HepG2 (cell line): Measurements from ENCODE around the gene COL5A2.

Source experiments
- RFX5 ChIP-seq: IDR thresholded peaks from 2 replicates; pipeline ENCODE4 v1.6.1; 2011; ENCODE audit warnings: low read depth, low read length, improper control_type of control experiment
- SNAPC2 ChIP-seq: sonication (generic); formaldehyde crosslinking; IDR thresholded peaks from 2 replicates; pipeline ENCODE4 v1.8.1; 2022; ENCODE audit warnings: mild to moderate bottlenecking, missing genetic modification reagents
- SYNCRIP ChIP-seq: fragments of 200-400 bp; formaldehyde crosslinking; IDR thresholded peaks from 2 replicates; pipeline ENCODE4 v1.6.1; 2018; ENCODE audit warnings: mild to moderate bottlenecking, low read depth, low read length; ENCODE audit not compliant: insufficient read depth
- ZNF121 ChIP-seq: sonication (generic); formaldehyde crosslinking; IDR thresholded peaks from 2 replicates; pipeline ENCODE4 v1.5.0; 2020; ENCODE audit warnings: mild to moderate bottlenecking, missing genetic modification reagents
- ZNF550 ChIP-seq: sonication (generic); formaldehyde crosslinking; IDR thresholded peaks from 2 replicates; pipeline ENCODE4 v1.4.0; 2020; ENCODE audit warnings: mild to moderate bottlenecking, missing genetic modification reagents, borderline replicate concordance
- TF ChIP-seq, protein P1 (sequence below): sonication (generic); formaldehyde crosslinking; IDR thresholded peaks from 2 replicates; pipeline ENCODE4 v1.4.0; 2020; ENCODE audit warnings: mild to moderate bottlenecking, missing genetic modification reagents
- TF ChIP-seq, protein P2 (sequence below): sonication (generic); formaldehyde crosslinking; IDR thresholded peaks from 2 replicates; pipeline ENCODE4 v1.5.0; 2020; ENCODE audit warnings: mild to moderate bottlenecking, missing genetic modification reagents, moderate library complexity
- TF ChIP-seq, protein P3 (sequence below): conservative IDR thresholded peaks from 2 replicates; pipeline ENCODE4 v1.6.1; 2018; ENCODE audit warnings: missing genetic modification reagents
- TF ChIP-seq, protein P4 (sequence below): sonication (generic); formaldehyde crosslinking; IDR thresholded peaks from 2 replicates; pipeline ENCODE4 v1.4.0; 2020; ENCODE audit warnings: missing genetic modification reagents
- TF ChIP-seq, protein P5 (sequence below), 2 experiments: sonication (generic) in 1 of 2; formaldehyde crosslinking in 1 of 2; IDR thresholded peaks; 2 replicates each; pipeline versions ENCODE4 v1.4.0 to v1.6.1; 2018 to 2020; ENCODE audit warnings: missing genetic modification reagents in 2 of 2, borderline replicate concordance in 1 of 2, low read depth in 1 of 2, mild to moderate bottlenecking in 1 of 2, missing biosample characterization in 1 of 2

DNA sequence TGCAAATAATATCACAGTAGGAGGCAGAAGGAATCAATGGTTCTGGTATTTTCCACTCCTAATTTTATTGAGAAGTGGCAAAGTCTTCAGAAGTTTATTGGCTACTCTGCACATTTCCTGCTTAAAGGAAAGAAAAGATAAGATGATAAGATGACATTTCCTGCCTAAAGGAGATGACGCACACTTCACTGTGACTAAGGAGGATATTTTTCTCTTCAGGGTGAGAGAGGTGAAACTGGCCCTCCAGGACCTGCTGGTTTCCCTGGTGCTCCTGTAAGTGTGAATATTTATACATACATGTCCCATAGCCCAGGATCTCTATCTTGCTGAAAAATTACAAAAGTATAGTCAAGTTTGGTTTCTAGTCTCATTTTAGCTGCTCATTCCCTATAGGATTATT, 177.5 kb downstream of the COL5A2 start:
- TF ChIP-seq, protein P1, sequence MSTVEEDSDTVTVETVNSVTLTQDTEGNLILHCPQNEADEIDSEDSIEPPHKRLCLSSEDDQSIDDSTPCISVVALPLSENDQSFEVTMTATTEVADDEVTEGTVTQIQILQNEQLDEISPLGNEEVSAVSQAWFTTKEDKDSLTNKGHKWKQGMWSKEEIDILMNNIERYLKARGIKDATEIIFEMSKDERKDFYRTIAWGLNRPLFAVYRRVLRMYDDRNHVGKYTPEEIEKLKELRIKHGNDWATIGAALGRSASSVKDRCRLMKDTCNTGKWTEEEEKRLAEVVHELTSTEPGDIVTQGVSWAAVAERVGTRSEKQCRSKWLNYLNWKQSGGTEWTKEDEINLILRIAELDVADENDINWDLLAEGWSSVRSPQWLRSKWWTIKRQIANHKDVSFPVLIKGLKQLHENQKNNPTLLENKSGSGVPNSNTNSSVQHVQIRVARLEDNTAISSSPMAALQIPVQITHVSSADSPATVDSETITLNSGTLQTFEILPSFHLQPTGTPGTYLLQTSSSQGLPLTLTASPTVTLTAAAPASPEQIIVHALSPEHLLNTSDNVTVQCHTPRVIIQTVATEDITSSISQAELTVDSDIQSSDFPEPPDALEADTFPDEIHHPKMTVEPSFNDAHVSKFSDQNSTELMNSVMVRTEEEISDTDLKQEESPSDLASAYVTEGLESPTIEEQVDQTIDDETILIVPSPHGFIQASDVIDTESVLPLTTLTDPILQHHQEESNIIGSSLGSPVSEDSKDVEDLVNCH = no peak
- TF ChIP-seq, protein P2, sequence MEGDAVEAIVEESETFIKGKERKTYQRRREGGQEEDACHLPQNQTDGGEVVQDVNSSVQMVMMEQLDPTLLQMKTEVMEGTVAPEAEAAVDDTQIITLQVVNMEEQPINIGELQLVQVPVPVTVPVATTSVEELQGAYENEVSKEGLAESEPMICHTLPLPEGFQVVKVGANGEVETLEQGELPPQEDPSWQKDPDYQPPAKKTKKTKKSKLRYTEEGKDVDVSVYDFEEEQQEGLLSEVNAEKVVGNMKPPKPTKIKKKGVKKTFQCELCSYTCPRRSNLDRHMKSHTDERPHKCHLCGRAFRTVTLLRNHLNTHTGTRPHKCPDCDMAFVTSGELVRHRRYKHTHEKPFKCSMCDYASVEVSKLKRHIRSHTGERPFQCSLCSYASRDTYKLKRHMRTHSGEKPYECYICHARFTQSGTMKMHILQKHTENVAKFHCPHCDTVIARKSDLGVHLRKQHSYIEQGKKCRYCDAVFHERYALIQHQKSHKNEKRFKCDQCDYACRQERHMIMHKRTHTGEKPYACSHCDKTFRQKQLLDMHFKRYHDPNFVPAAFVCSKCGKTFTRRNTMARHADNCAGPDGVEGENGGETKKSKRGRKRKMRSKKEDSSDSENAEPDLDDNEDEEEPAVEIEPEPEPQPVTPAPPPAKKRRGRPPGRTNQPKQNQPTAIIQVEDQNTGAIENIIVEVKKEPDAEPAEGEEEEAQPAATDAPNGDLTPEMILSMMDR (CRISPR knock-in tag) = no peak
- TF ChIP-seq SNAPC2 (CRISPR knock-in tag) = no peak
- TF ChIP-seq ZNF121 (CRISPR knock-in tag) = no peak
- TF ChIP-seq RFX5 = no peak
- no peak for TF ChIP-seq ZNF550 (CRISPR knock-in tag)
- TF ChIP-seq, protein P3, sequence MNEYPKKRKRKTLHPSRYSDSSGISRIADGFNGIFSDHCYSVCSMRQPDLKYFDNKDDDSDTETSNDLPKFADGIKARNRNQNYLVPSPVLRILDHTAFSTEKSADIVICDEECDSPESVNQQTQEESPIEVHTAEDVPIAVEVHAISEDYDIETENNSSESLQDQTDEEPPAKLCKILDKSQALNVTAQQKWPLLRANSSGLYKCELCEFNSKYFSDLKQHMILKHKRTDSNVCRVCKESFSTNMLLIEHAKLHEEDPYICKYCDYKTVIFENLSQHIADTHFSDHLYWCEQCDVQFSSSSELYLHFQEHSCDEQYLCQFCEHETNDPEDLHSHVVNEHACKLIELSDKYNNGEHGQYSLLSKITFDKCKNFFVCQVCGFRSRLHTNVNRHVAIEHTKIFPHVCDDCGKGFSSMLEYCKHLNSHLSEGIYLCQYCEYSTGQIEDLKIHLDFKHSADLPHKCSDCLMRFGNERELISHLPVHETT = no peak
- no peak for TF ChIP-seq SYNCRIP
- TF ChIP-seq, protein P4, sequence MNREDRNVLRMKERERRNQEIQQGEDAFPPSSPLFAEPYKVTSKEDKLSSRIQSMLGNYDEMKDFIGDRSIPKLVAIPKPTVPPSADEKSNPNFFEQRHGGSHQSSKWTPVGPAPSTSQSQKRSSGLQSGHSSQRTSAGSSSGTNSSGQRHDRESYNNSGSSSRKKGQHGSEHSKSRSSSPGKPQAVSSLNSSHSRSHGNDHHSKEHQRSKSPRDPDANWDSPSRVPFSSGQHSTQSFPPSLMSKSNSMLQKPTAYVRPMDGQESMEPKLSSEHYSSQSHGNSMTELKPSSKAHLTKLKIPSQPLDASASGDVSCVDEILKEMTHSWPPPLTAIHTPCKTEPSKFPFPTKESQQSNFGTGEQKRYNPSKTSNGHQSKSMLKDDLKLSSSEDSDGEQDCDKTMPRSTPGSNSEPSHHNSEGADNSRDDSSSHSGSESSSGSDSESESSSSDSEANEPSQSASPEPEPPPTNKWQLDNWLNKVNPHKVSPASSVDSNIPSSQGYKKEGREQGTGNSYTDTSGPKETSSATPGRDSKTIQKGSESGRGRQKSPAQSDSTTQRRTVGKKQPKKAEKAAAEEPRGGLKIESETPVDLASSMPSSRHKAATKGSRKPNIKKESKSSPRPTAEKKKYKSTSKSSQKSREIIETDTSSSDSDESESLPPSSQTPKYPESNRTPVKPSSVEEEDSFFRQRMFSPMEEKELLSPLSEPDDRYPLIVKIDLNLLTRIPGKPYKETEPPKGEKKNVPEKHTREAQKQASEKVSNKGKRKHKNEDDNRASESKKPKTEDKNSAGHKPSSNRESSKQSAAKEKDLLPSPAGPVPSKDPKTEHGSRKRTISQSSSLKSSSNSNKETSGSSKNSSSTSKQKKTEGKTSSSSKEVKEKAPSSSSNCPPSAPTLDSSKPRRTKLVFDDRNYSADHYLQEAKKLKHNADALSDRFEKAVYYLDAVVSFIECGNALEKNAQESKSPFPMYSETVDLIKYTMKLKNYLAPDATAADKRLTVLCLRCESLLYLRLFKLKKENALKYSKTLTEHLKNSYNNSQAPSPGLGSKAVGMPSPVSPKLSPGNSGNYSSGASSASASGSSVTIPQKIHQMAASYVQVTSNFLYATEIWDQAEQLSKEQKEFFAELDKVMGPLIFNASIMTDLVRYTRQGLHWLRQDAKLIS = no peak
- TF ChIP-seq, protein P5, sequence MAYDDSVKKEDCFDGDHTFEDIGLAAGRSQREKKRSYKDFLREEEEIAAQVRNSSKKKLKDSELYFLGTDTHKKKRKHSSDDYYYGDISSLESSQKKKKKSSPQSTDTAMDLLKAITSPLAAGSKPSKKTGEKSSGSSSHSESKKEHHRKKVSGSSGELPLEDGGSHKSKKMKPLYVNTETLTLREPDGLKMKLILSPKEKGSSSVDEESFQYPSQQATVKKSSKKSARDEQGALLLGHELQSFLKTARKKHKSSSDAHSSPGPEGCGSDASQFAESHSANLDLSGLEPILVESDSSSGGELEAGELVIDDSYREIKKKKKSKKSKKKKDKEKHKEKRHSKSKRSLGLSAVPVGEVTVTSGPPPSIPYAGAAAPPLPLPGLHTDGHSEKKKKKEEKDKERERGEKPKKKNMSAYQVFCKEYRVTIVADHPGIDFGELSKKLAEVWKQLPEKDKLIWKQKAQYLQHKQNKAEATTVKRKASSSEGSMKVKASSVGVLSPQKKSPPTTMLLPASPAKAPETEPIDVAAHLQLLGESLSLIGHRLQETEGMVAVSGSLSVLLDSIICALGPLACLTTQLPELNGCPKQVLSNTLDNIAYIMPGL (CRISPR knock-in tag; IDR thresholded peaks at IDR 0.05; ENCODE audit: borderline replicate concordance in 1 of 2, low read depth in 1 of 2) = no peak
